ENCODE data around the gene TMEM107. TPM values are rescaled to one million over a fixed set of nuclear protein-coding genes. Genes with fewer than 3 reads are reported as not detected.

TMEM107 gene
- total and polyA plus RNA-seq, 7 donors: 1.2 to 4.7 (median 1.9) TPM

DNA sequence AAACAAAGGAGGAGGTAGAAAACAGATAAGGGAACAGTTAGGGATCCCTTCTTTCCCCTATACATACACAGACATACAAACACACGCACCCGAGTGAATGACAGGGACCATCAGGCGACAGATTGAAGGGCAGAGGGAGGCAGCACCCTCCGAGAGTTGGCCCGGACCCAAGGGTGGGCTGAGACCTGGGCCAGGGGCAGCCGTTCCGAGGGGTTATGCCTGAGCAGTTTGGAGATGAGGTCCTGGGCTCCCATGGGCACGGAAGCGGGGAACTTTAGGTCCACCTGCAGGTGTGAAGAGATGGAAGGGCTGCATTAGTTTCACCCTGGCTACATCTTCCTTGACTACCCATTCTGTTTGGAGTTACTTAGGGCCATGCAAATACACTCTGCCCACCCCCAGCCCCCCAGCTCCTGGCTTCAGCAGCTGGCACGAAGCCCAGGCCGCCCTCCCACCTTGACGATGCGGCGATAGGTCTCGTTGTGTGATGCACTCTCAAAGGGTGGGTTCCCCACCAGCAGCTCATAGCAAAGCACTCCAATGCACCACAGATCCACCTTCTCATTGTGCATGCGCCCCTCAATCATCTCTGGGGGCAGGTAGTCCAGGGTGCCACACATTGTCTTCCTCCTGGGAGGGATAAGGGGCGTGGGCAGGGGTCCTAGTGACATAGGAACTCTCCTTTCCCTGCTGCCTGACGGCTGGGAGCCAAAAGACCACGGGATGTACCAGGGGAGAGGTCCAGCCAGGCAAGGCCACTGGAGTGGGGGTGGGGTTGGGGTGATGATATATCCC lies 28.8 kb upstream of the TMEM107 start:
- WGBS, 3 donors: 84 to 88% (median 86%) methylated on average over 19 of the region's 19 CpGs
- Histone ChIP-seq H3K27me3 (ENCODE audit: insufficient read depth in 3 of 3, low read length in 2 of 3) (no peaks in the 10 kb centered on the region), H3K9me3 (no peaks in the 10 kb centered on the region), H3K36me3 (ENCODE audit: insufficient read depth in 1 of 2, low read depth in 1 of 2) (no peaks in the 10 kb centered on the region), H3K27ac (no peak overlapping the region), H3K4me1 (peaks cover 4% of the 10 kb centered on the region), H3K4me3 (no peak overlapping the region)
- ATAC-seq (no peak), DNase-seq (no peak)
- TF ChIP-seq CTCF (IDR thresholded peaks at IDR 0.05): no peak
- intact Hi-C loops (cut with DNase I): no loop called here

DNA sequence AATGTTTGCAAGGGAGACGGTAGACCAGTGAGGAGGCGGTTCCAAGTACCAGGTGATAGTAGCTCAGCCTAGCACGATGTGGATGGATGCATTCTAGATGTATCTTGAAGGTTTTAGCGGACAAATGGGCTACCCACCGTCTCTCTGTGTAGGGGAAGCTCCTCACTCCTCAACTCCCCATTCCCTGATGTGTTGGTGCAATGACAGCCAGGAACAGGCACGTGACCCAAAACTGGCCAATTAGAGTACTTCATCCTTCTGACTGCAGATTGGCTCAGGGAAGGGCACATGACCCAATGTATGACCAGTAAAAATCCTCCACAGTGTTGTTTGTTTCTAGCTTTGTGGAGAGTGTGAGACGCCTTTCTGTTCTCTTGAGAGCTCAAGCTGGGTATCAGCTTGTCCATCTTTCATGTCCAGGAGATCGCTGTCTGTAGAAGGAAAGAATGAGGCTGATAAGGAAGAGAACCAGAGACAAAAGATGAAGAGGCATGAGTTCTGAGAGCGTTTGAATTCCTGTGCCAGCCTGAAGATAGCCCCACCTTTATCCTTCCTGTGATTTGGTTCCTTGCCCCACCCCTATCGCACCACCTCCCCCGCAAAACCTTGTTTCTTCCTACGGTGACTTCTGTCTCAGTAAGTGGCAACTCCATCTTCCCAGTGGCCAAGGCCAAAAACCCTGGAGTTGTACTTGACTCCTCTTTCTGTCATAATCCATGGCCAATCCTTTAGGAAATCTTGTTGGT lies 16.1 kb upstream of the TMEM107 start:
- H3K4me3 ChIP-seq: peak overlapping the region; percentile 63
- H3K27me3 ChIP-seq (ENCODE audit: insufficient read depth in 3 of 3, low read length in 2 of 3): no peaks in the 10 kb centered on the region
- peak; percentile 55 to 69 (median 62) for ATAC-seq
- no peak for TF ChIP-seq CTCF (IDR thresholded peaks at IDR 0.05)
- no peaks in the 10 kb centered on the region for H3K36me3 ChIP-seq (ENCODE audit: insufficient read depth in 1 of 2, low read depth in 1 of 2)
- intact Hi-C loops (cut with DNase I): no loop called here
- WGBS, 3 donors: 9 to 13% (median 10%) methylated on average over 12 of the region's 12 CpGs
- peak overlapping the region; percentile 83 for H3K27ac ChIP-seq
- peaks cover 22% of the 10 kb centered on the region for H3K4me1 ChIP-seq
- no peaks in the 10 kb centered on the region for H3K9me3 ChIP-seq
- DNase-seq: peak; percentile 75 to 85

DNA sequence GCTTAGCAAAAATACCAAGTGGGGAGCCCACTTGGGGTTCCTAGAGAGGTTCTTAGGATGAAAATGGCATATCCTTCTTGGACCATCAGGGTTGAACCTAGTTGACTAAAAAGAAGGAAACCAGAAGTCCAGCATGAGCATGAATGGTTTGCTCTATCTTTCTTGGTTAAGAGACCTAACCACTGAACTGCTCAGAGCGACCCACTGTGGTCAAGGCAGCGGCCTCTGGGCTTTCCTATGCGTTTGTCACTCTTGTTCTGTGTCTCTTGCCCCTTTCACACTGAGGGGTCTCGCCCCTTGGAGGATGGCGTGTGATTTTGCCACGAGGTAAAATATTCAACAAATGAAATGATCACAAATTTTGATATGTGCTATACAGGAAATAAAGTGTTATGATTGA lies 14.3 kb upstream of the TMEM107 start:
- Histone ChIP-seq H3K4me1 (peaks cover 22% of the 10 kb centered on the region), H3K27me3 (ENCODE audit: insufficient read depth in 3 of 3, low read length in 2 of 3) (no peaks in the 10 kb centered on the region), H3K4me3 (peak overlapping the region; percentile 93), H3K36me3 (ENCODE audit: insufficient read depth in 1 of 2, low read depth in 1 of 2) (no peaks in the 10 kb centered on the region), H3K27ac (peak overlapping the region; percentile 96), H3K9me3 (no peaks in the 10 kb centered on the region)
- WGBS, 3 donors: 41 to 44% (median 42%) methylated on average over 6 of the region's 6 CpGs
- TF ChIP-seq CTCF (IDR thresholded peaks at IDR 0.05): no peak
- ATAC-seq (no peak), DNase-seq (no peak)
- intact Hi-C loops (cut with DNase I): loop anchor here in 1 of 2 donors (2.0 kb wide), 1 partner anchor 58 kb away; the partner anchor contains the start of genes CTC1 and PFAS

GRCh38 chr17:8189711-8190477 lies 13.7 kb upstream of the TMEM107 start, which contains the start of gene BORCS6:
BORCS6 (minus strand) TSS chr17:8190180; CDS start chr17:8190140, 40 bp downstream.
- TF ChIP-seq CTCF (IDR thresholded peaks at IDR 0.05): no peak
- intact Hi-C loops (cut with DNase I): loop anchor here in 1 of 2 donors (2.0 kb wide), 1 partner anchor 59 kb away; the partner anchor contains the start of genes CTC1 and PFAS
- Histone ChIP-seq H3K9me3 (no peaks in the 10 kb centered on the region), H3K4me3 (peak within 1 kb of the TSS; percentile 93), H3K4me1 (peaks cover 22% of the 10 kb centered on the region), H3K27me3 (ENCODE audit: insufficient read depth in 3 of 3, low read length in 2 of 3) (no peaks in the 10 kb centered on the region), H3K36me3 (ENCODE audit: insufficient read depth in 1 of 2, low read depth in 1 of 2) (no peaks in the 10 kb centered on the region), H3K27ac (peak within 1 kb of the TSS; percentile 96)
- WGBS, 3 donors: 0% methylated on average over 49 to 70 of the region's 70 CpGs
- DNase-seq: peak; percentile 97 to 99
- peak; percentile 72 to 75 (median 74) for ATAC-seq

Data from psoas muscle (tissue), 8 donors.